Measurements from ENCODE around the gene FAM3C.

Gene FAM3C

GRCh38 chr7:121376979-121377378 is 19.1 kb downstream of the FAM3C start:
- no peak for DNase-seq

DNA sequence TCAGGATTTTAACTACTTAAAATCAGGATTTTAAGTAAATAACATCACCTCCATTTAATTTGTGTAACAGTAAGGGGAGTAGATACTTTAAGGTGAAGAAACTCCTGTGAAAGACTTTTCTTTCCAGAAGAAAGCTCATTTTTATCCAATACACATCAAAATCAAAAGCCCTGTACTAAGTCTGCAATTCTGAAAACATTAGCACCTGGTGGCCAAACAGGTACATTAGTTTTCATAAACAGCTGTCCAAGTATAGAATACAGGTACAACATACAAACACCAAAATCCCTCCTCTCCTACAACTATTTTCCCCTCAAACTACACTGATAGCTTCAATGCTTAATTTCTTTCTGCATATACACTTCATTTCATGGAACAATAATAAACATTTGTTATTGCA is 22.9 kb downstream of the FAM3C start:
- DNase-seq, result peak in 1 of 2 experiments; percentile 20

DNA sequence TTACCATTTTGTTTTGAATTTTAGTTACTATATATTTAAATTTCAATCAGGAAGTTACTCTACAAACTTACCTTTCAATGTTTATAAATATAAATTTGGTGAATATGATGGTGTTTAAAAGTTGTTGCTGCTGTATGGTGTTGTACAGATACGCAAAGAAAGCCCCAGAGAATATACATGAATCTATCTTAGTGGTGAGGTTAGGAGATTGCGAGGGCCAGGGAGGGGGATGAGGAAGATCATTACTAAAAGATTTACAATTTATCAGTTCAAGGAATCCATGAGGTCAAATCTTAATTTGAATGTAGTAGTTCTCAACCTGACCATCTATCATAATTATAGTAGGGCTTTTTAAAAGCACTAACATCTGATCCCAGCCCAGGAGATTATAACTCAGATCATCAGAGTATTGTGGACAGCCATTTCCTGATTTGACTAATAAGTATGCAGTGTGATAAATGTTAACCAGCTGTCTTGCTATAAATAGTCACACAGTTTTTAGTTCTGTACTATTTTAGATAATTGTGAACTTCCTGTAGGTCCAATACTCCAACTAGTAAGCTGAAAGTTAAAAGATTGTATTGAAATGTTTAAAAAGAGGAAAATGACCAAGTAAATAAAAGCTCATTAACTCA is 23.6 kb downstream of the FAM3C start:
- peak in 1 of 2 experiments; percentile 6 for DNase-seq

GRCh38 chr7:121371883-121372282 is 24.2 kb downstream of the FAM3C start:
- DNase-seq, result no peak

DNA sequence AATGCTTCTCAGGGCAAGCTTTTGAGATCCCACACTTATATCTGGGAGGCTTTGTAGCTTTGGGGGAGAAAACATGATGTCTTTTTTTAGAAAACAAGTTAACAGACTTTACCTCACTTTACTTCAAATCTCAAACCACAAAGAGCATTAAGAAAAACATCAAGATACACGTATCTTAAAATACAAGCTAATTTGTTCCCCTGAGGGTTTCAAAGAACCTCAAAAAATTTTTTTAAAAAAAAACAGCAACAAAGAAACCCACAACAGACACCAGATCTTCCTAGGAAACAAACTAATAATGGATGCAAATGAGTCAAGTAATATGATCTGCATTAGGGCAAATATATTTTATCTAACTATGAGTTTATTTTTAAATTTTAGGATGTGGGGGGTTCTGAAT is 24.7 kb downstream of the FAM3C start:
- no peak for DNase-seq

GRCh38 chr7:121369462-121369861 is 26.6 kb downstream of the FAM3C start:
- DNase-seq, result no peak

DNA sequence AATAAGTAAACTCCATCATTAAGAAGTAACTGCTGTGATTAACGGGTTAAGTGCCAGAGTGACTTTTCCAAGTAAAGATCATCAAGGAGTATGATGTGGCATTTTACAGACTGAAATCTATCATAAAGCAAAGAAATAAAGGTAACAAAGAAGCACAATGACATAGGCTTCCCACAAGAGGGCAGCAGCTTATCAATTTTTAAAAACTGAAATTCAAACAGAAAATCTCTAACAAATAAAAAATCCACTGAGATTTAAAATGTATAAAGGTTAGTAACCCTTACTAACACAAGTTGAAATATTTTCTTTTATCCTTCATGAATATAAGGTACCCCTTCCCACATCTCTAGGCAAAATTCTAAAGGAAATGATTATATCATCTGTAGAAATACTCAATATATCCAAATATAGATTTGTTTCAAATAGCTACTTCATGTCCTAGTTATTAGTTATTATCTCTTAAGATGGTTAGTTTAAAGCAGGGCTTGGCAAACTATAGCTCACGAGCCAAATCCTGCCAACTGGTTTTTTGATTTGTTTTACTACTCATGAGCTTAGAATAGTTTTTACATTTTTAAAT is 29.2 kb downstream of the FAM3C start:
- DNase-seq, result peak in 1 of 2 experiments; percentile 51

GRCh38 chr7:121360564-121360963 is 35.5 kb downstream of the FAM3C start:
- no peak for DNase-seq

GRCh38 chr7:121355574-121355973 is 40.5 kb downstream of the FAM3C start:
- no peak for DNase-seq

- DNase-seq, result no peak
Observed at GRCh38 chr7:121352323-121352722, 43.8 kb downstream of the FAM3C start.

DNA sequence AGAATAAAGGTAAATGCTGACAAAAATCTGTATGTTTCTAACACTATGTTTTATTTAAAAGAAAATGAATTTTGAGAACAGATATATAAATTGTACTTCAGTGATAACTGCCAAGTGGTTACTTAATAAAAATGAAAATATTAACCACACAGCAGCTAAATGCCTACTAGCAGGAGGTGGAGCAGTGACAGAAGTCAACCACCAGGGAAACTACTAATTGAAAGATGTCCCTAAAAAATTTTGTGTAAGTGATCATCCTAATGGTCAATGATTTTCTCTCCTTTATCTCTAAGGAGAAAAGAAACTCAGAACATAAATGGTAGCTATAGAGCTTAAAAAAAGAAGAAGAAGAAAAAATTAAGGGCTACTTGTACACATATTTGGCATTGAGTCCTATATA is 44.4 kb downstream of the FAM3C start:
- no peak for DNase-seq

DNA sequence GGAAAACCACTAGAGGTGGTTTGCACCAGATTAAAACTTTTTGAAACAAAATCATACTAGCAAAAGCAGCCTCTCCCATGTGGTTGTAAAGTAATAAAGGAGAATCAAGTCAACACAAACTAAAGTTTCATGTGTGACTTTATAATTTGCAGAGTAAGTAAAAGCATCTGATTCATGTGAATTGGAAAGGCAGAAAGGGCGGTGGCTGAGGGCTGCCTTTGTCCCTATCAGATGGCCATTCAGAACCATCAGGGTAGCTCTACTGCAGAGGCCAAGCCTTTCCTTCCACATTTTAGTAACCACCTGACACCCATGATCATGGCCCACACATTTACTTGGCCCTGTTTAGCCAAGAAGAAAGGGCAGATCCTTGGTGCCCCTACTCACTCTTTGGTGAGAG is 51.6 kb downstream of the FAM3C start:
- no peak for DNase-seq

DNA sequence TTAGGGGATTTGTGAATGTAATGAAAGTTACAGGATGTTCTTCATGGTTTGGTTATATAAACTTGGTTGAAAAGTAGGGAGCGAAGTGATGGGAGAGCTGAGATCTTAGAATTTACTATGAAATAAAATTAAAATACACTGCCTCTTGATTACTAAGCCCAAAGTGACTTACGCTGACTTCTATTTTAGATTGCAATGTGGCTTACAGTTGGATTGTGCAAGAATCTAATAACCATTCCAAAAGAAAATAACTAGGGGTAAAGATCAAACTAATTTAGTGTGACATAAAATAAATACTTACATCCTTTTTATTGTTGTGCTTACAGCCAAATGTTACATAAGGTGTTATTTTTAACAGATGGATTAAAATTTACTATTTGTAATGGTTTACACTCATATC is 52.0 kb downstream of the FAM3C start:
- no peak for DNase-seq

GRCh38 chr7:121343302-121343701 is 52.8 kb downstream of the FAM3C start:
- no peak for DNase-seq

DNA sequence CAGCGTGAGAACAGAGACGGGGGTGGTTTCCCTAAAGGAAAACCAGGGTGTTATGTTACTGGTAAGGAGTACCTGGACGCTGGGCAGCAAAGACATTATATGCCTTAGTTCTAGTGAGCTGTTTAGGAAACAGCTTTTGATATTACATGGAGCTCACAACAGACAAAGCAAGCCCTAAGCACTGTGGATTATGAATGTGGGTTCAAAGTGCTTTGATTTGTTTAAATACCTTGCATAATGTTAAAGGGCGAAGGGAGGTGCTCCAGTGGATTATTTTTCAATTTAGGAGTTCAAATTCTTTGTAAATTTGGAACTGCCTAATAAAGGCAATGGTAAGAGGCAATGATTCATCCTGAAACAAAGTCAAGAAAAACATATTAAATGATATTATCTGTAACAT is 53.5 kb downstream of the FAM3C start:
- no peak for DNase-seq

DNA sequence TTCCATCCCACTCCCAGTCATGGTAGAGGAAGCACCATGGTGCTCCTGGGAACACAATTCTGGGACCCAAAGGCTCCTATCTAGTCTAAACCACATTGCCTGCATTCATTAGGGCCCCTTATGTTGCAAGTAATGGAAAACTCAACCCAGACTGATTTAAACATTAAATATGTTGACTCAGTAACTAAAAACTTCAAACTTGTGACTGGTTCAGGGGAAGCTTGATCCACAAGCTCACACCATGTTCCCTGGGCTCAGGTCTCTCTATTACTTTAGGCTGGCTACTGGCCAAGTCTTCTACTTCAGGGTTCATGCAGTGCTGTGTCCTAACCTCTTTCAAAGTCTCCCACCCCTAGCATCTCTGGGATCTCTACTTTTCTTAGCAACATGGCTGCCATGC is 54.2 kb downstream of the FAM3C start:
- no peak for DNase-seq

DNA sequence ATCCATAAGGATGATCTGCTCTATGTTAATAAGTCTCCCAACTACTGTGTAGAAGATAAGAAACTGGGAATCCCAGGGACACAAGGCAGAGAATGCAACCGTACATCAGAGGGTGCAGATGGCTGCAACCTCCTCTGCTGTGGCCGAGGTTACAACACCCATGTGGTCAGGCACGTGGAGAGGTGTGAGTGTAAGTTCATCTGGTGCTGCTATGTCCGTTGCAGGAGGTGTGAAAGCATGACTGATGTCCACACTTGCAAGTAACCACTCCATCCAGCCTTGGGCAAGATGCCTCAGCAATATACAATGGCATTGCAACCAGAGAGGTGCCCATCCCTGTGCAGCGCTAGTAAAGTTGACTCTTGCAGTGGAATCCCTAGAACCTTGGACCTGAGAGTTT is 57.0 kb downstream of the FAM3C start:
- DNase-seq, result no peak

- DNase-seq, result peak in 1 of 2 experiments; percentile 54
Observed at GRCh38 chr7:121337398-121337797, 58.7 kb downstream of the FAM3C start.

GRCh38 chr7:121336579-121336978 is 59.5 kb downstream of the FAM3C start:
- no peak for DNase-seq

DNA sequence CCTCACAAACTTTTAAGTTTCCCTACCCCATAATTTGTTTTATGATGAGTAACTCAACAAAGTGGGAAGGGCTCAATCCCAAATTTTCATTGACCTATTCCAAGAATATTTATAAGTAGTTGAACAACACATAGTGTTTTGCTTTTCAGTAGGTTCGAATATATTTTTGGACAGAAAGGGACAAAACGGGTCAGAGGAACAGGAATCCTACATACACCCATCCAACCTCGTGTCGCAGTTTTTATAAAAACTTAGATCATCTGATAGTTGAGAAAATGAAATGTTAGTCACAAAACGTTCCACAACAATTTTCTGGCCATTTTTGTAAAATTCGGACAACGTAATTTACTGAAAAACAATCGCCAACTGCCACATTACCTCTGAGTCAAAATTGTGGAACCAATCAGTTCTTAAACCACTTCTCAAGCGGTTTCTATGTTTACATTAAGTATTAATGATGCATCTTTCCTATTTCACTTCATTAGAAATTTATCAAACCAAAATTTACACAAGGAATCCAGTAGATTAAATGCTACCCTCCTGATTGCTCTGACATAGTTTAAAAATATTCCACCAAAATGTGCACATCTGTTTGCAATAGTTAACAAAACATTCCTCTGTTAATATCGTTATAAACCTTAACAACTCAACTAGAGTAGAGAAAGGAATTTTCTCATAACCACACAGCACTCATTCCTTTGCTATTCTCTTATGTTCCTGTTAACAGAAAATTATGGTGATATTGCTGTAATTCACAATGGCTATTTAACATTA is 61.0 kb downstream of the FAM3C start:
- DNase-seq, result no peak

DNA sequence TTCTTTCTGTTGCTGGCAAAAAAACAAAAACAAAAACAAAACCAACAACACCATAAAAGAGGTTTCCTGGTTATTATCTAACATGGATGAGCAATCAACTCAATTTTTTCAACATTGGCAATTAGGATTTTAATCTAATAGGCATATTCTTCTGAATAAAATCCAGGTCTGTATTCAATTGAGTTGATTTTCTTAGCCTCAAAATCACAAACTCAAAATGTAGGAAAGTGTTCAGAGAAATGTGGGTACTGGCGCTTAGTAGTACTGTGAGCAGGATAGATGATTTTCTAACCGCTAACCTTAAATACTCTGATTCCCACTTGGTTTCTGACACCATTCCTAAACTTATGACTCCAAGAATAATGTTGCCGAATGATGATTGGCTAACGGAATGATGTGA is 61.7 kb downstream of the FAM3C start:
- no peak for DNase-seq

GRCh38 chr7:121331574-121331973 is 64.5 kb downstream of the FAM3C start:
- DNase-seq, result no peak

- DNase-seq, result no peak
Observed at GRCh38 chr7:121331048-121331447, 65.1 kb downstream of the FAM3C start.
